MM.1S (cell line): ENCODE data around the gene TTC22.

Source experiments
- EZH2 ChIP-seq: fragments of 300-600 bp; sonication (generic); optimal IDR thresholded peaks from 2 replicates; pipeline ENCODE3; 2017; ENCODE audit warnings: low read depth, mild to moderate bottlenecking, antibody characterized with exemption, low read length, mixed read lengths
- TF ChIP-seq, protein P1 (sequence below): fragments of 300-600 bp; sonication (generic); IDR thresholded peaks from 2 replicates; pipeline ENCODE4 v1.5.1; 2016; ENCODE audit warnings: antibody characterized with exemption, low read length, mixed read lengths

DNA sequence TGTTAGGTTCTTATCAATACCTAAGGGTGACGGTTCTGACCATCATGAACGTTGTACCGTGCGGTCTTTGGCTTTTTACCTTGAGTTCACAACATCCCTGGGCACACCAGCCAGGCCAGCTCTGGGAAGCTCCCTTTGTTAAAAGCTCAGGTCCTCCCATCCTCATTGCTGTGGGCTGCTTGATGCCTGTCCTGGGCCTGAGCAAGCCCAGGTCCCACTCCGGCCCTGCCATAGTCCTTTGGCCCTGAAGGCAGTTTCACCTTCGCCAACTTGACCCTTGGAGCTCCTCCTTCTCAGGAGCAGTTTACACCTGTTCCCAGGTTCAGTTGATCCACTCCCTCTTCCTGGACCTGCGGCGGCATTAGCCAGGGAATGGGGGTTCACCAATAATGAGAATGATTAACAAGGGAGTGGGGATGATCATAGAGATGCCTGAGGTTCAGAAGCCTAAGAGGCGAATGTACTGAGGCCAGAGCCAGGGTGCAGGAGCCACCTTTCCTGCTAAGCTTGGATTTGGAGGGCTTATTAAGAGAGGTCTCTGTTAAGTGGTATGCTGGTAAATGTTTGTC, 45.7 kb upstream of the TTC22 start:
- no peak for TF ChIP-seq EZH2
- TF ChIP-seq, protein P1, sequence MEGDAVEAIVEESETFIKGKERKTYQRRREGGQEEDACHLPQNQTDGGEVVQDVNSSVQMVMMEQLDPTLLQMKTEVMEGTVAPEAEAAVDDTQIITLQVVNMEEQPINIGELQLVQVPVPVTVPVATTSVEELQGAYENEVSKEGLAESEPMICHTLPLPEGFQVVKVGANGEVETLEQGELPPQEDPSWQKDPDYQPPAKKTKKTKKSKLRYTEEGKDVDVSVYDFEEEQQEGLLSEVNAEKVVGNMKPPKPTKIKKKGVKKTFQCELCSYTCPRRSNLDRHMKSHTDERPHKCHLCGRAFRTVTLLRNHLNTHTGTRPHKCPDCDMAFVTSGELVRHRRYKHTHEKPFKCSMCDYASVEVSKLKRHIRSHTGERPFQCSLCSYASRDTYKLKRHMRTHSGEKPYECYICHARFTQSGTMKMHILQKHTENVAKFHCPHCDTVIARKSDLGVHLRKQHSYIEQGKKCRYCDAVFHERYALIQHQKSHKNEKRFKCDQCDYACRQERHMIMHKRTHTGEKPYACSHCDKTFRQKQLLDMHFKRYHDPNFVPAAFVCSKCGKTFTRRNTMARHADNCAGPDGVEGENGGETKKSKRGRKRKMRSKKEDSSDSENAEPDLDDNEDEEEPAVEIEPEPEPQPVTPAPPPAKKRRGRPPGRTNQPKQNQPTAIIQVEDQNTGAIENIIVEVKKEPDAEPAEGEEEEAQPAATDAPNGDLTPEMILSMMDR, result no peak
